Activated CD8-positive, alpha-beta memory T cell treated with anti-CD3 and anti-CD28 coated beads, Interleukin-2, amount 50 U/mL, for 1 hour (primary cell): ENCODE data around the gene NPTN.
"Not testable (repeated sequence)": the region's sequence is repeated elsewhere in the genome, so short reads cannot be mapped to it uniquely, and the experiment has no call there.

Experiments
- DNase-seq: peaks from one replicate; pipeline ENCODE4 v3.0.0-alpha.2; 2020; ENCODE audit errors: extremely low read depth

Gene NPTN

GRCh38 chr15:73600413-73601335, 32.5 kb downstream of the NPTN start:
- no peak for DNase-seq

GRCh38 chr15:73599934-73600333, 33.3 kb downstream of the NPTN start:
- no peak for DNase-seq

GRCh38 chr15:73598530-73599160, 34.5 kb downstream of the NPTN start:
- no peak for DNase-seq

- no peak for DNase-seq
These were observed 36.1 kb downstream of the NPTN start for GRCh38 chr15:73597036-73597638.

GRCh38 chr15:73596174-73596573, 37.0 kb downstream of the NPTN start:
- no peak for DNase-seq

- no peak for DNase-seq
These were observed 39.1 kb downstream of the NPTN start for GRCh38 chr15:73594109-73594508.

GRCh38 chr15:73593304-73594074, 39.7 kb downstream of the NPTN start:
- no peak for DNase-seq

- DNase-seq: no peak
These were observed 42.9 kb downstream of the NPTN start for GRCh38 chr15:73590263-73590662.

- DNase-seq: no peak
These were observed 43.4 kb downstream of the NPTN start for GRCh38 chr15:73589766-73590165.

GRCh38 chr15:73585871-73586654, 47.1 kb downstream of the NPTN start:
- DNase-seq: no peak

GRCh38 chr15:73584699-73585420, 48.3 kb downstream of the NPTN start:
- no peak for DNase-seq

- no peak for DNase-seq
These were observed 49.6 kb downstream of the NPTN start for GRCh38 chr15:73583544-73583943.

- no peak for DNase-seq
These were observed 50.3 kb downstream of the NPTN start for GRCh38 chr15:73582851-73583379.

GRCh38 chr15:73578026-73578425, 55.2 kb downstream of the NPTN start:
- DNase-seq: no peak

- not testable (repeated sequence) for DNase-seq
These were observed 55.6 kb downstream of the NPTN start for GRCh38 chr15:73577593-73577992.

- no peak for DNase-seq
These were observed 57.4 kb downstream of the NPTN start for GRCh38 chr15:73575636-73576247.

- no peak for DNase-seq
These were observed 59.6 kb downstream of the NPTN start for GRCh38 chr15:73573572-73573971.

- DNase-seq: no peak
These were observed 60.2 kb downstream of the NPTN start for GRCh38 chr15:73573037-73573436.

- DNase-seq: no peak
These were observed 60.9 kb downstream of the NPTN start for GRCh38 chr15:73572296-73572695.

GRCh38 chr15:73571346-73571745, 61.8 kb downstream of the NPTN start:
- no peak for DNase-seq
